Measurements from ENCODE around the gene ATP5MG.
A peak's percentile ranks its signal among the peaks of the same experiment; 100 is the strongest.

ATP5MG gene

GRCh38 chr11:118401151-118401879, at the start of gene ATP5MG:
Gene ATP5MG, plus strand, starts transcription at chr11:118401606. Its CDS starts 60 bp downstream, at chr11:118401666.
- Histone ChIP-seq H3K9ac (ENCODE audit: low read length) (peak within 1 kb of the TSS; percentile 96), H3K36me3 (replicated peaks; ENCODE audit: insufficient read depth, low read length) (no peaks in the 10 kb centered on the region), H3K4me1 (ENCODE audit: low read length) (peaks cover 42% of the 10 kb centered on the region), H3K4me2 (ENCODE audit: low read depth, low read length) (peak within 1 kb of the TSS; percentile 81), H4K20me1 (ENCODE audit: insufficient read depth, low read length) (peaks cover 15% of the 10 kb centered on the region; the same call in 1 of the 2 replicates), H3K9me2 (replicated peaks; ENCODE audit: insufficient read depth, low read length) (no peaks in the 10 kb centered on the region), H3K79me2 (ENCODE audit: low read length) (peaks cover 63% of the 10 kb centered on the region), H3K4me3 (ENCODE audit: low read length) (peak within 1 kb of the TSS; percentile 100), H3K27ac (ENCODE audit: low read length) (peak within 1 kb of the TSS; percentile 89), H3K27me3 (replicated peaks; ENCODE audit: insufficient read depth, low read length) (no peaks in the 10 kb centered on the region), H2AFZ (ENCODE audit: low read length) (peak within 1 kb of the TSS; percentile 76), H3F3A (ENCODE audit: insufficient read depth, low read length) (peaks cover 34% of the 10 kb centered on the region), H3K9me3 (replicated peaks; ENCODE audit: insufficient read depth, low read length) (no peaks in the 10 kb centered on the region)
- DNase-seq = peak; percentile 95
- TF ChIP-seq EZH2phosphoT487 (IDR thresholded peaks at IDR 0.05; ENCODE audit: low read length) (no peak), EZH2 (optimal IDR thresholded peaks at IDR 0.05; ENCODE audit: low read depth, low read length) (no peak), CTCF (IDR thresholded peaks at IDR 0.05; ENCODE audit: low read length) (no peak; the same call in 1 of the 2 replicates)

GRCh38 chr11:118353084-118353710, 48.2 kb upstream of the ATP5MG start:
- peak; percentile 33 for DNase-seq
- Histone ChIP-seq H3K9ac (ENCODE audit: low read length) (no peak overlapping the region), H3K4me1 (ENCODE audit: low read length) (no peaks in the 10 kb centered on the region), H3K4me3 (ENCODE audit: low read length) (no peak overlapping the region), H3K9me3 (replicated peaks; ENCODE audit: insufficient read depth, low read length) (no peaks in the 10 kb centered on the region), H3K36me3 (replicated peaks; ENCODE audit: insufficient read depth, low read length) (no peaks in the 10 kb centered on the region), H3K27me3 (replicated peaks; ENCODE audit: insufficient read depth, low read length) (peaks cover 17% of the 10 kb centered on the region), H2AFZ (ENCODE audit: low read length) (no peak overlapping the region), H3K4me2 (ENCODE audit: low read depth, low read length) (peak overlapping the region; percentile 13; the same call in 1 of the 2 replicates), H3K9me2 (replicated peaks; ENCODE audit: insufficient read depth, low read length) (no peaks in the 10 kb centered on the region), H4K20me1 (ENCODE audit: insufficient read depth, low read length) (no peaks in the 10 kb centered on the region), H3F3A (ENCODE audit: insufficient read depth, low read length) (no peaks in the 10 kb centered on the region), H3K27ac (ENCODE audit: low read length) (no peak overlapping the region), H3K79me2 (ENCODE audit: low read length) (no peaks in the 10 kb centered on the region)
- TF ChIP-seq EZH2 (optimal IDR thresholded peaks at IDR 0.05; ENCODE audit: low read depth, low read length) (no peak), EZH2phosphoT487 (IDR thresholded peaks at IDR 0.05; ENCODE audit: low read length) (no peak), CTCF (IDR thresholded peaks at IDR 0.05; ENCODE audit: low read length) (peak; percentile 49)

- no peak overlapping the region for H3K9ac ChIP-seq (ENCODE audit: low read length)
- H3K27ac ChIP-seq (ENCODE audit: low read length) = no peak overlapping the region
- H3K4me2 ChIP-seq (ENCODE audit: low read depth, low read length) = no peak overlapping the region
- H3K4me3 ChIP-seq (ENCODE audit: low read length) = no peak overlapping the region
- H3K9me3 ChIP-seq (replicated peaks; ENCODE audit: insufficient read depth, low read length) = no peaks in the 10 kb centered on the region
- TF ChIP-seq CTCF (IDR thresholded peaks at IDR 0.05; ENCODE audit: low read length) = no peak
- TF ChIP-seq EZH2 (optimal IDR thresholded peaks at IDR 0.05; ENCODE audit: low read depth, low read length) = no peak
- no peak for TF ChIP-seq EZH2phosphoT487 (IDR thresholded peaks at IDR 0.05; ENCODE audit: low read length)
- peaks cover 37% of the 10 kb centered on the region for H3K79me2 ChIP-seq (ENCODE audit: low read length)
- DNase-seq = no peak
- no peaks in the 10 kb centered on the region for H3F3A ChIP-seq (ENCODE audit: insufficient read depth, low read length)
- no peaks in the 10 kb centered on the region for H3K9me2 ChIP-seq (replicated peaks; ENCODE audit: insufficient read depth, low read length)
- no peaks in the 10 kb centered on the region for H3K36me3 ChIP-seq (replicated peaks; ENCODE audit: insufficient read depth, low read length)
- H4K20me1 ChIP-seq (ENCODE audit: insufficient read depth, low read length) = no peaks in the 10 kb centered on the region
- H3K27me3 ChIP-seq (replicated peaks; ENCODE audit: insufficient read depth, low read length) = no peaks in the 10 kb centered on the region
- no peak overlapping the region for H2AFZ ChIP-seq (ENCODE audit: low read length)
- peaks cover 7% of the 10 kb centered on the region for H3K4me1 ChIP-seq (ENCODE audit: low read length)
Measured at GRCh38 chr11:118358071-118358470, 43.3 kb upstream of the ATP5MG start.

All from MM.1S (cell line).